Adipocyte (in vitro differentiated cells): ENCODE data around the gene OXCT2.
"Not testable (repeated sequence)": the region's sequence is repeated elsewhere in the genome, so short reads cannot be mapped to it uniquely, and the experiment has no call there.

ENCODE experiments used
- DNase-seq: peaks from one replicate; pipeline ENCODE4 v3.0.0-alpha.2; 2015; ENCODE audit warnings: low read depth
- H3K27me3 ChIP-seq: replicated peaks from 2 replicates; pipeline ENCODE4 v1.7.0; 2013; ENCODE audit warnings: mild to moderate bottlenecking, low read length, moderate library complexity; ENCODE audit not compliant: control insufficient read depth, insufficient read depth
- H3K36me3 ChIP-seq: 2 replicates; pipeline ENCODE4 v1.7.0; 2013; ENCODE audit warnings: low read length, mild to moderate bottlenecking, moderate library complexity; ENCODE audit not compliant: control insufficient read depth, insufficient read depth, severe bottlenecking
- H3K4me1 ChIP-seq: 2 replicates; pipeline ENCODE4 v1.7.0; 2013; ENCODE audit warnings: mild to moderate bottlenecking, low read length, moderate library complexity; ENCODE audit not compliant: control insufficient read depth, insufficient read depth
- H3K4me3 ChIP-seq: 2 replicates; pipeline ENCODE4 v1.7.0; 2013; ENCODE audit warnings: mild to moderate bottlenecking, low read length, moderate library complexity
- H3K9ac ChIP-seq: 2 replicates; pipeline ENCODE4 v1.7.0; 2013; ENCODE audit warnings: mild to moderate bottlenecking, low read length, moderate library complexity
- H3K9me3 ChIP-seq: 2 replicates; pipeline ENCODE4 v1.7.0; 2013; ENCODE audit warnings: mild to moderate bottlenecking, low read length, moderate library complexity; ENCODE audit not compliant: control insufficient read depth

The OXCT2 gene

GRCh38 chr1:39775676-39776399, 4.7 kb upstream of the OXCT2 start:
- H3K9ac ChIP-seq, H3K36me3 ChIP-seq, H3K9me3 ChIP-seq, DNase-seq, H3K4me3 ChIP-seq, H3K4me1 ChIP-seq: not testable (repeated sequence)
- peaks cover 18% of the 10 kb centered on the region for H3K27me3 ChIP-seq

- H3K4me1 ChIP-seq, H3K36me3 ChIP-seq, DNase-seq, H3K4me3 ChIP-seq, H3K9ac ChIP-seq, H3K9me3 ChIP-seq: not testable (repeated sequence)
- peaks cover 11% of the 10 kb centered on the region for H3K27me3 ChIP-seq
Observed at GRCh38 chr1:39775141-39775540, 4.0 kb upstream of the OXCT2 start.

- not testable (repeated sequence) for H3K4me3 ChIP-seq, DNase-seq, H3K4me1 ChIP-seq
Observed at GRCh38 chr1:39773369-39773979, 2.3 kb upstream of the OXCT2 start.

GRCh38 chr1:39770100-39771021, 787 bp downstream of the OXCT2 start:
- peak overlapping the region; percentile 47 for H3K4me3 ChIP-seq
- not testable (repeated sequence) for H3K36me3 ChIP-seq, H3K9ac ChIP-seq, H3K9me3 ChIP-seq, H3K4me1 ChIP-seq, H3K27me3 ChIP-seq, DNase-seq

More at GRCh38 chr1:39773369-39773979, 2.3 kb upstream of the OXCT2 start:
- H3K9ac ChIP-seq, H3K27me3 ChIP-seq, H3K36me3 ChIP-seq, H3K9me3 ChIP-seq: not testable (repeated sequence)

GRCh38 chr1:39769502-39769901, 1.6 kb downstream of the OXCT2 start:
- not testable (repeated sequence) for H3K36me3 ChIP-seq, DNase-seq, H3K27me3 ChIP-seq, H3K9me3 ChIP-seq, H3K4me3 ChIP-seq, H3K4me1 ChIP-seq, H3K9ac ChIP-seq

GRCh38 chr1:39766466-39766865, 4.7 kb downstream of the OXCT2 start:
- H3K9ac ChIP-seq, DNase-seq, H3K4me3 ChIP-seq, H3K27me3 ChIP-seq, H3K9me3 ChIP-seq, H3K36me3 ChIP-seq, H3K4me1 ChIP-seq: not testable (repeated sequence)

GRCh38 chr1:39764512-39764911, 6.6 kb downstream of the OXCT2 start:
- not testable (repeated sequence) for H3K4me3 ChIP-seq, H3K9me3 ChIP-seq, H3K27me3 ChIP-seq, H3K9ac ChIP-seq, H3K36me3 ChIP-seq, H3K4me1 ChIP-seq, DNase-seq

GRCh38 chr1:39763619-39764374, 7.4 kb downstream of the OXCT2 start:
- H3K36me3 ChIP-seq, DNase-seq, H3K9me3 ChIP-seq, H3K27me3 ChIP-seq, H3K9ac ChIP-seq, H3K4me1 ChIP-seq, H3K4me3 ChIP-seq: not testable (repeated sequence)

GRCh38 chr1:39762550-39763540, 8.3 kb downstream of the OXCT2 start:
- Histone ChIP-seq H3K36me3 (peaks cover 11% of the 10 kb centered on the region), H3K9ac (no peak overlapping the region), H3K9me3 (no peaks in the 10 kb centered on the region), H3K4me1 (no peaks in the 10 kb centered on the region), H3K27me3 (no peaks in the 10 kb centered on the region), H3K4me3 (no peak overlapping the region)
- DNase-seq, result no peak

GRCh38 chr1:39761557-39762260, 9.4 kb downstream of the OXCT2 start:
- no peaks in the 10 kb centered on the region for H3K4me1 ChIP-seq
- no peak overlapping the region for H3K9ac ChIP-seq
- no peaks in the 10 kb centered on the region for H3K9me3 ChIP-seq
- H3K4me3 ChIP-seq, result no peak overlapping the region
- H3K36me3 ChIP-seq, result peaks cover 22% of the 10 kb centered on the region
- no peak for DNase-seq
- no peaks in the 10 kb centered on the region for H3K27me3 ChIP-seq
